Neural cell (in vitro differentiated cells): ENCODE results near the gene ARNT2. TPM values are rescaled to one million over a fixed set of nuclear protein-coding genes. Genes with fewer than 3 reads are reported as not detected.

Source experiments
- H2AFZ ChIP-seq: fragments of 200-600, 300-800 bp; sonication (generic), shearing (Covaris generic); 2 replicates; pipeline ENCODE4 v1.6.0; 2014; ENCODE audit warnings: low read depth, mild to moderate bottlenecking, antibody characterized with exemption, low read length, moderate library complexity
- H3F3A ChIP-seq: fragments of 200-600 bp; shearing (Covaris generic); 2 replicates; pipeline ENCODE4 v1.6.1; 2016; ENCODE audit warnings: mild to moderate bottlenecking, moderate library complexity, mixed read lengths, antibody characterized with exemption, low read length; ENCODE audit not compliant: insufficient read depth, poor library complexity, severe bottlenecking
- H3K27ac ChIP-seq: fragments of 200-600, 300-800 bp; sonication (generic), shearing (Covaris generic); 2 replicates; pipeline ENCODE4 v1.5.1; 2014; ENCODE audit warnings: mild to moderate bottlenecking, low read length, moderate library complexity
- H3K27me3 ChIP-seq: fragments of 300-800, 200-600 bp; sonication (generic), shearing (Covaris generic); 2 replicates; pipeline ENCODE4 v1.6.0; 2014; ENCODE audit warnings: mild to moderate bottlenecking, low read depth, low read length, moderate library complexity; ENCODE audit not compliant: insufficient read depth
- H3K36me3 ChIP-seq: fragments of 300-800, 200-600 bp; sonication (generic), shearing (Covaris generic); 2 replicates; pipeline ENCODE4 v1.5.1; 2014; ENCODE audit warnings: mild to moderate bottlenecking, antibody characterized with exemption, low read length, moderate library complexity; ENCODE audit not compliant: insufficient read depth
- H3K4me2 ChIP-seq: fragments of 300-800, 200-600 bp; sonication (generic), shearing (Covaris generic); 2 replicates; pipeline ENCODE4 v1.6.0; 2014; ENCODE audit warnings: mild to moderate bottlenecking, low read length
- H3K4me3 ChIP-seq: fragments of 300-800, 200-600 bp; sonication (generic), shearing (Covaris generic); 2 replicates; pipeline ENCODE4 v1.5.1; 2014; ENCODE audit warnings: mild to moderate bottlenecking, low read length, moderate library complexity
- H3K79me2 ChIP-seq: fragments of 200-600 bp; shearing (Covaris generic); replicated peaks from 2 replicates; pipeline ENCODE4 v1.6.0; 2014; ENCODE audit warnings: mild to moderate bottlenecking, low read length, moderate library complexity; ENCODE audit not compliant: insufficient read depth
- H3K9ac ChIP-seq: fragments of 300-800, 200-600 bp; sonication (generic), shearing (Covaris generic); 2 replicates; pipeline ENCODE4 v1.6.1; 2016; ENCODE audit warnings: mild to moderate bottlenecking, low read length, mixed read lengths
- H3K9me2 ChIP-seq: fragments of 200-600 bp; shearing (Covaris generic); 2 replicates; pipeline ENCODE4 v1.6.1; 2016; ENCODE audit warnings: mild to moderate bottlenecking, low read length, mixed read lengths; ENCODE audit not compliant: insufficient read depth
- H3K9me3 ChIP-seq: fragments of 200-600, 300-800 bp; sonication (generic), shearing (Covaris generic); 2 replicates; pipeline ENCODE4 v1.6.1; 2016; ENCODE audit warnings: mild to moderate bottlenecking, mixed run types, low read length, moderate library complexity, mixed read lengths
- H4K20me1 ChIP-seq: fragments of 200-600 bp; shearing (Covaris generic); 2 replicates; pipeline ENCODE4 v1.6.1; 2016; ENCODE audit warnings: mild to moderate bottlenecking, mixed run types; ENCODE audit not compliant: insufficient read depth
- CTCF ChIP-seq: fragments of 450-650 bp; IDR thresholded peaks from 2 replicates; pipeline ENCODE4 v1.5.1; 2014; ENCODE audit warnings: antibody characterized with exemption, mild to moderate bottlenecking, moderate library complexity; ENCODE audit not compliant: poor library complexity, severe bottlenecking
- EP300 ChIP-seq: fragments of 450-650 bp; conservative IDR thresholded peaks from 2 replicates; pipeline ENCODE4 v1.6.1; 2014; ENCODE audit warnings: antibody characterized with exemption, mild to moderate bottlenecking, moderate library complexity; ENCODE audit not compliant: poor library complexity, severe bottlenecking
- EZH2 ChIP-seq: fragments of 200-600, 300-800 bp; shearing (Covaris generic), sonication (generic); IDR thresholded peaks from 2 replicates; pipeline ENCODE4 v1.6.1; 2014; ENCODE audit warnings: antibody characterized with exemption, low read length, borderline replicate concordance, mild to moderate bottlenecking; ENCODE audit not compliant: insufficient read depth, poor library complexity, severe bottlenecking
- MXI1 ChIP-seq: fragments of 450-650 bp; conservative IDR thresholded peaks from 2 replicates; pipeline ENCODE4 v1.6.1; 2014; ENCODE audit warnings: antibody characterized with exemption, mild to moderate bottlenecking; ENCODE audit not compliant: poor library complexity, severe bottlenecking
- POLR2AphosphoS5 ChIP-seq: IDR thresholded peaks from 2 replicates; pipeline ENCODE4 v1.6.1; 2012
- RAD21 ChIP-seq: fragments of 450-650 bp; conservative IDR thresholded peaks from 2 replicates; pipeline ENCODE4 v1.6.1; 2014; ENCODE audit warnings: antibody characterized with exemption, mild to moderate bottlenecking, moderate library complexity
- REST ChIP-seq: IDR thresholded peaks from 2 replicates; pipeline ENCODE4 v1.6.1; 2012; ENCODE audit warnings: borderline replicate concordance
- SMC3 ChIP-seq: fragments of 450-650 bp; conservative IDR thresholded peaks from 2 replicates; pipeline ENCODE4 v1.6.1; 2014; ENCODE audit warnings: antibody characterized with exemption, mild to moderate bottlenecking, moderate library complexity; ENCODE audit not compliant: poor library complexity
- TAF1 ChIP-seq: IDR thresholded peaks from 2 replicates; pipeline ENCODE4 v1.6.1; 2012; ENCODE audit warnings: low read depth
- polyA plus RNA-seq: library from polyadenylated mRNA; depleted of rRNA; stranded (reverse); fragments of >200 nt; gene quantifications from 2 replicates; pipeline ENCODE4 v1.2.3, GENCODE V29; 2014

The ARNT2 gene
- polyA plus RNA-seq, 1 donor from 2014 or later, result 41.2 TPM

- H3K9me2 ChIP-seq, result no peaks in the 10 kb centered on the region
- H3K9me3 ChIP-seq, result no peaks in the 10 kb centered on the region
- H3K79me2 ChIP-seq, result peaks cover 7% of the 10 kb centered on the region
- H3F3A ChIP-seq, result no peaks in the 10 kb centered on the region
- TF ChIP-seq EZH2, result no peak
- TF ChIP-seq POLR2AphosphoS5, result no peak
- TF ChIP-seq MXI1, result no peak
- no peak for TF ChIP-seq TAF1
- no peak for TF ChIP-seq RAD21
- TF ChIP-seq CTCF, result no peak
- TF ChIP-seq SMC3, result no peak
- TF ChIP-seq REST, result no peak
- no peak for TF ChIP-seq EP300
- no peak overlapping the region for H3K4me2 ChIP-seq
- no peak overlapping the region for H3K4me3 ChIP-seq
- H4K20me1 ChIP-seq, result no peaks in the 10 kb centered on the region
- no peak overlapping the region for H3K9ac ChIP-seq
- no peaks in the 10 kb centered on the region for H3K36me3 ChIP-seq
- H3K27ac ChIP-seq, result no peak overlapping the region
- H2AFZ ChIP-seq, result no peak overlapping the region
- no peaks in the 10 kb centered on the region for H3K27me3 ChIP-seq
These were observed 40.6 kb downstream of the ARNT2 start for GRCh38 chr15:80444680-80445251.

GRCh38 chr15:80445300-80446041 lies 41.3 kb downstream of the ARNT2 start:
- H3K9me3 ChIP-seq, result no peaks in the 10 kb centered on the region
- H3K9ac ChIP-seq, result no peak overlapping the region
- H4K20me1 ChIP-seq, result no peaks in the 10 kb centered on the region
- H3K36me3 ChIP-seq, result no peaks in the 10 kb centered on the region
- TF ChIP-seq SMC3 (no peak), MXI1 (no peak), POLR2AphosphoS5 (no peak), CTCF (no peak), EP300 (no peak), REST (no peak), TAF1 (no peak), RAD21 (no peak), EZH2 (no peak)
- no peaks in the 10 kb centered on the region for H3F3A ChIP-seq
- peaks cover under 1% of the 10 kb centered on the region for H3K79me2 ChIP-seq
- no peak overlapping the region for H2AFZ ChIP-seq
- no peak overlapping the region for H3K4me3 ChIP-seq
- no peak overlapping the region for H3K4me2 ChIP-seq
- H3K9me2 ChIP-seq, result no peaks in the 10 kb centered on the region
- H3K27me3 ChIP-seq, result no peaks in the 10 kb centered on the region
- no peak overlapping the region for H3K27ac ChIP-seq
